ENCODE results near the gene PRKD2. TPM values are rescaled to one million over a fixed set of nuclear protein-coding genes. Genes with fewer than 3 reads are reported as not detected.
"Not testable (repeated sequence)": the region's sequence is repeated elsewhere in the genome, so short reads cannot be mapped to it uniquely, and the experiment has no call there.

PRKD2 gene
- total and polyA plus RNA-seq, 8 donors: 13.8 to 90.3 (median 21.0) TPM

GRCh38 chr19:46634045-46634655 is 82.8 kb downstream of the PRKD2 start:
- H3K4me3 ChIP-seq: peak overlapping the region in 2 of 4 donors; percentile 10 to 23
- ATAC-seq (peak; percentile 85 to 87 (median 85)), DNase-seq (peak; percentile 84 to 97 (median 90)), FAIRE-seq (no peak)
- H3K4me1 ChIP-seq: peaks cover under 1 to 6% (median 4%) of the 10 kb centered on the region in 3 donors
- no peaks in the 10 kb centered on the region for H3K27me3 ChIP-seq
- no peaks in the 10 kb centered on the region for H3K9me3 ChIP-seq
- TF ChIP-seq CTCF (IDR thresholded peaks at IDR 0.05): no peak
- intact Hi-C loops (cut with DNase I): no loop called here
- WGBS, 2 donors: 2 to 3% methylated on average over 32 to 38 of the region's 38 CpGs
- no peaks in the 10 kb centered on the region for H3K36me3 ChIP-seq
- H3K27ac ChIP-seq: no peak overlapping the region

- no peak overlapping the region for H3K4me3 ChIP-seq
- no peak overlapping the region for H3K27ac ChIP-seq
- TF ChIP-seq CTCF (IDR thresholded peaks at IDR 0.05): no peak
- FAIRE-seq (no peak), DNase-seq (no peak), ATAC-seq (no peak)
- H3K4me1 ChIP-seq: peaks cover 0 to 4% (median 0%) of the 10 kb centered on the region in 3 donors
- no peaks in the 10 kb centered on the region for H3K36me3 ChIP-seq
- 70 to 75% methylated on average over 3 of the region's 3 CpGs for whole genome bisulfite sequencing, 2 donors
- intact Hi-C loops (cut with DNase I): no loop called here
- H3K27me3 ChIP-seq: no peaks in the 10 kb centered on the region
- no peaks in the 10 kb centered on the region for H3K9me3 ChIP-seq
These were observed 83.8 kb downstream of the PRKD2 start for GRCh38 chr19:46633130-46633529.

GRCh38 chr19:46631481-46631880 is 85.4 kb downstream of the PRKD2 start:
- FAIRE-seq (no peak), ATAC-seq (no peak), DNase-seq (no peak)
- WGBS, 2 donors: 59 to 79% methylated on average over 6 of the region's 6 CpGs
- no peak for TF ChIP-seq CTCF (IDR thresholded peaks at IDR 0.05)
- H3K4me3 ChIP-seq: no peak overlapping the region
- H3K27me3 ChIP-seq: no peaks in the 10 kb centered on the region
- H3K36me3 ChIP-seq: no peaks in the 10 kb centered on the region
- no peaks in the 10 kb centered on the region for H3K9me3 ChIP-seq
- intact Hi-C loops (cut with DNase I): no loop called here
- H3K27ac ChIP-seq: no peak overlapping the region
- peaks cover 0 to 4% (median 0%) of the 10 kb centered on the region in 3 donors for H3K4me1 ChIP-seq

- WGBS, 2 donors: 88 to 91% methylated on average over 14 of the region's 14 CpGs
- Histone ChIP-seq H3K4me1 (peaks cover 0 to 4% (median 0%) of the 10 kb centered on the region in 3 donors), H3K36me3 (no peaks in the 10 kb centered on the region), H3K4me3 (no peak overlapping the region), H3K27me3 (no peaks in the 10 kb centered on the region), H3K9me3 (no peaks in the 10 kb centered on the region), H3K27ac (no peak overlapping the region)
- intact Hi-C loops (cut with DNase I): no loop called here
- no peak for ATAC-seq
- FAIRE-seq: no peak
- DNase-seq: no peak
- TF ChIP-seq CTCF (IDR thresholded peaks at IDR 0.05): no peak
These were observed 86.2 kb downstream of the PRKD2 start for GRCh38 chr19:46630586-46631205.

- no peak overlapping the region for H3K4me3 ChIP-seq
- no peaks in the 10 kb centered on the region for H3K36me3 ChIP-seq
- H3K27ac ChIP-seq: peak overlapping the region in 1 of 4 donors; percentile 8
- H3K9me3 ChIP-seq: no peaks in the 10 kb centered on the region
- 64 to 68% methylated on average over 15 of the region's 15 CpGs for WGBS, 2 donors
- no peak for FAIRE-seq
- peak in 3 of 6 donors; percentile 39 to 70 (median 55) for DNase-seq
- ATAC-seq: peak in 2 of 4 donors; percentile 26 to 33
- intact Hi-C loops (cut with DNase I): no loop called here
- no peaks in the 10 kb centered on the region for H3K27me3 ChIP-seq
- H3K4me1 ChIP-seq: peaks cover 0 to 4% (median 0%) of the 10 kb centered on the region in 3 donors
- no peak for TF ChIP-seq CTCF (IDR thresholded peaks at IDR 0.05)
These were observed 87.3 kb downstream of the PRKD2 start for GRCh38 chr19:46629546-46630025.

GRCh38 chr19:46628970-46629369 is 87.9 kb downstream of the PRKD2 start:
- H3K9me3 ChIP-seq; H3K27me3 ChIP-seq; H3K27ac ChIP-seq; DNase-seq; H3K36me3 ChIP-seq; intact Hi-C loops (cut with DNase I); H3K4me3 ChIP-seq; FAIRE-seq; ATAC-seq; H3K4me1 ChIP-seq: not testable (repeated sequence)
- 89% methylated on average over 7 of the region's 7 CpGs for WGBS, 2 donors
